Measurements from ENCODE around the gene OR2V1.
"Not testable (repeated sequence)": the region's sequence is repeated elsewhere in the genome, so short reads cannot be mapped to it uniquely, and the experiment has no call there.

Gene OR2V1

GRCh38 chr5:181101930-181102674, 28.9 kb downstream of the OR2V1 start:
- not testable (repeated sequence) for DNase-seq

GRCh38 chr5:181101030-181101641, 29.8 kb downstream of the OR2V1 start:
- not testable (repeated sequence) for DNase-seq

GRCh38 chr5:181100121-181100875, 30.7 kb downstream of the OR2V1 start:
- no peak for DNase-seq

GRCh38 chr5:181099602-181100086, 31.3 kb downstream of the OR2V1 start:
- DNase-seq: no peak

GRCh38 chr5:181098762-181099601, 32.0 kb downstream of the OR2V1 start:
- DNase-seq: no peak

- not testable (repeated sequence) for DNase-seq
Measured at GRCh38 chr5:181097759-181098491, 33.0 kb downstream of the OR2V1 start.

GRCh38 chr5:181097383-181097753, 33.6 kb downstream of the OR2V1 start:
- DNase-seq: not testable (repeated sequence)

- DNase-seq: not testable (repeated sequence)
Measured at GRCh38 chr5:181096721-181097382, 34.1 kb downstream of the OR2V1 start.

- DNase-seq: not testable (repeated sequence)
Measured at GRCh38 chr5:181095162-181095561, 35.8 kb downstream of the OR2V1 start.

- no peak for DNase-seq
Measured at GRCh38 chr5:181092428-181092827, 38.5 kb downstream of the OR2V1 start.

GRCh38 chr5:181088289-181088688, 42.7 kb downstream of the OR2V1 start:
- no peak for DNase-seq

GRCh38 chr5:181087309-181087708, 43.7 kb downstream of the OR2V1 start:
- DNase-seq: no peak

- DNase-seq: no peak
Measured at GRCh38 chr5:181086884-181087205, 44.1 kb downstream of the OR2V1 start.

GRCh38 chr5:181086026-181086883, 44.7 kb downstream of the OR2V1 start:
- no peak for DNase-seq

GRCh38 chr5:181084621-181085195, 46.3 kb downstream of the OR2V1 start:
- DNase-seq: no peak

- DNase-seq: no peak
Measured at GRCh38 chr5:181081989-181082388, 49.0 kb downstream of the OR2V1 start.

GRCh38 chr5:181076920-181077319, 54.0 kb downstream of the OR2V1 start:
- DNase-seq: no peak

Data from NCI-H748 treated with DMSO at 0.1 percent for 48 hours (cell line).